GM23248 (cell line): ENCODE data around the gene RUSC2.

ENCODE experiments used
- EZH2 ChIP-seq: fragments of 200-600 bp; sonication (generic); IDR thresholded peaks from 2 replicates; pipeline ENCODE4 v1.6.1; 2018; ENCODE audit warnings: antibody characterized with exemption, mild to moderate bottlenecking; ENCODE audit not compliant: insufficient read depth, poor library complexity, severe bottlenecking
- EZH2phosphoT487 ChIP-seq: fragments of 200-600 bp; sonication (generic); IDR thresholded peaks from 2 replicates; pipeline ENCODE4 v1.6.1; 2018; ENCODE audit warnings: antibody characterized with exemption, moderate library complexity, mild to moderate bottlenecking, low read depth; ENCODE audit not compliant: insufficient read depth

GRCh38 chr9:35453786-35454185 is 36.1 kb upstream of the RUSC2 start:
- no peak for TF ChIP-seq EZH2phosphoT487
- no peak for TF ChIP-seq EZH2
